Heart right ventricle (tissue), 16 donors: ENCODE results near the gene KL. TPM values are rescaled to one million over a fixed set of nuclear protein-coding genes. Genes with fewer than 3 reads are reported as not detected.

Experiments
- ATAC-seq, 8 donors: fragments of 200-7000 bp; cut with Tn5 transposase; one replicate each; pipeline ENCODE4 v1.9.1; 2020; ENCODE audit warnings: mild to moderate bottlenecking in 8 of 8, moderate library complexity in 8 of 8, moderate number of reproducible peaks in 1 of 8
- DNase-seq, 2 donors: peaks; one replicate each; pipeline ENCODE4 v3.0.0-alpha.2; 2020
- H3K27ac ChIP-seq, 10 donors: fragments of 200-600 bp; sonication (generic) in 2 of 10; one replicate each; pipeline versions ENCODE4 v1.5.0 to v1.8.0; 2020 to 2022; ENCODE audit warnings: mild to moderate bottlenecking in 3 of 10
- H3K27me3 ChIP-seq, 7 donors: fragments of 200-600 bp; one replicate each; pipeline ENCODE4 v1.8.0; 2021 to 2022; ENCODE audit warnings: mild to moderate bottlenecking in 2 of 7
- H3K36me3 ChIP-seq, 9 donors: fragments of 200-600 bp; sonication (generic) in 1 of 9; one replicate each; pipeline versions ENCODE4 v1.5.0 to v1.8.0; 2020 to 2022; ENCODE audit warnings: mild to moderate bottlenecking in 2 of 9
- H3K4me1 ChIP-seq, 9 donors: fragments of 200-600 bp; sonication (generic) in 1 of 9; one replicate each; pipeline versions ENCODE4 v1.5.0 to v1.8.0; 2020 to 2022; ENCODE audit warnings: mild to moderate bottlenecking in 4 of 9
- H3K4me3 ChIP-seq, 10 donors: fragments of 200-600 bp; sonication (generic) in 2 of 10; one replicate each; pipeline versions ENCODE4 v1.5.0 to v1.8.0; 2020 to 2022; ENCODE audit warnings: mild to moderate bottlenecking in 7 of 10, moderate library complexity in 2 of 10
- H3K9me3 ChIP-seq, 11 donors: fragments of 200-600 bp in 10 of 11; sonication (generic) in 2 of 11; one replicate each; pipeline versions ENCODE4 v1.5.0 to v1.8.0; 2013 to 2022; ENCODE audit warnings: mild to moderate bottlenecking in 2 of 11, control low read depth in 1 of 11, moderate library complexity in 1 of 11
- WGBS, 2 donors: extraction: QIAGEN DNeasy Blood & Tissue Kit; methylation state at CpG; one replicate each; pipeline ENCODE4 v1.1.7; 2013; ENCODE audit warnings: inconsistent platforms in 1 of 2; 5-methylcytosine and 5-hydroxymethylcytosine counted together
- intact Hi-C, 10 donors: fragments of 100-400 bp; cut with DNase I; formaldehyde crosslinking; loops; one replicate each; pipeline versions ENCODE4 v1.11.1 to v1.14.2; 2022
- polyA plus RNA-seq, 2 donors: library from polyadenylated mRNA; stranded (reverse); fragments of 200-250 nt; gene quantifications; one replicate each; pipeline ENCODE4 v1.2.3, GENCODE V29; 2013
- total RNA-seq, 10 donors: library from RNA; stranded (reverse); fragmentation: NEBNext Ultra II Directional in 3 of 10; extraction: Animal tissue kit (Norgen Biotek cat#: 25700) in 3 of 10; gene quantifications; one replicate each; pipeline versions ENCODE4 v1.2.1 to v1.2.4, GENCODE V29; 2021 to 2023
- TF ChIP-seq, protein P1 (sequence below), 9 donors: fragments of 200-600 bp; sonication (generic) in 2 of 9; IDR thresholded peaks; one replicate each; pipeline versions ENCODE4 v1.5.0 to v1.8.0; 2021 to 2022; ENCODE audit warnings: antibody characterized with exemption in 9 of 9, mild to moderate bottlenecking in 5 of 9, moderate library complexity in 1 of 9
- donor health status: Arrhythmogenic right ventricular cardiomyopathy.
- donor health status: ischemic (EF 13 %, LVEDD 7.1; RV severe dilation, severe dysfunction).
- donor health status: healthy with polysubstance abuse.
- donor health status: DM: no; HTN: yes; CAD: no.
- donor health status: DM: no; HTN: no; CAD: no.
- donor health status: ischemic (EF 25% LVEDD 6.9; RV normal size, moderate dysfunction).
- donor health status: ischemic (EF 25% LVEDD 5.7; RV mildly dilated, moderate dysfunction).
- donor health status: healthy.
- donor health status: DM: yes; HTN: yes; CAD: no.
- donor health status: Ischemic cardiomyopathy.
- donor health status: ischemic (EF 35%, LVEDD 5.7; RV mildly dilated, moderate dysfunction).
- donor health status: nonischemic (EF 11% LVEDD 7.7; RV severe dilation, severe dysfunction).
- donor health status: DM: yes; HTN: yes; CAD: no.
- donor health status: PGD.
- donor health status: ischemic (EF 29% LVEDD 5.4; RV normal size, mild dysfunction).
- donor health status: nonischemic (EF 23%, LVEDD 6.1; RV moderate dilation, normal function).

The KL gene
- total and polyA plus RNA-seq, 12 donors: 0.80 to 2.7 (median 1.3) TPM

DNA sequence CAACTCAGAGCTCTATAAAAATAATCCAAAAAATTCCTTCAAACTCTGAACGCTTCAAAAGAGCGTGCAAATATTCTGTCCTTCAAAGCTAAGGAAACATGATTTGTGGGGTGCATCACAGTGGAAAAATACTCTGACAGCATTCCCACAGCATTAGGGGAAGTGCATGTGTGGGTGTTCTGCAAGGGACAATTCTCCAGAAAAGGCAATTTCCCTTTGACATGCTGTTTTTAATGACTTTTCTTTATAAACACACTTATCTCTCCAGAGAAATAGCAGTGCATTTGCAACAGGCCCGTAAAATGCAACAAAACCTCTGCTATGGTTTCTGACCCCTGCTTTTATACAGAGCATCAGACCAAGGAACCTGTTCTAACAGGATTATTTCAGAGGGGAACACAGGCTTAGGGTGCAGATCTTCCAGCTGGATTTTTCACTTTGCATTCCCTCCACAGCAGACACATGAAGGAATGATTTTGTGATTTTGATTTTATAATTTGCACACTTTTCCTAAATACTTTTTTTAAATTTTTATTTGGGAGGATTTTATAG is 42.6 kb downstream of the KL start:
- peak overlapping the region in 2 of 10 donors; percentile 67 to 80 for H3K27ac ChIP-seq

DNA sequence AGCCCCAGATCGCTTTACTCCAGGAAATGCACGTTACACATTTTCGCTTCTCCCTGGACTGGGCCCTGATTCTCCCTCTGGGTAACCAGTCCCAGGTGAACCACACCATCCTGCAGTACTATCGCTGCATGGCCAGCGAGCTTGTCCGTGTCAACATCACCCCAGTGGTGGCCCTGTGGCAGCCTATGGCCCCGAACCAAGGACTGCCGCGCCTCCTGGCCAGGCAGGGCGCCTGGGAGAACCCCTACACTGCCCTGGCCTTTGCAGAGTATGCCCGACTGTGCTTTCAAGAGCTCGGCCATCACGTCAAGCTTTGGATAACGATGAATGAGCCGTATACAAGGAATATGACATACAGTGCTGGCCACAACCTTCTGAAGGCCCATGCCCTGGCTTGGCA is 44.6 kb downstream of the KL start:
- H3K36me3 ChIP-seq: peaks cover 0 to 8% (median 0%) of the 10 kb centered on the region in 9 donors
- DNase-seq: no peak
- WGBS, 2 donors: 95 to 98% methylated on average over 15 of the region's 15 CpGs
- ATAC-seq: no peak
- H3K27ac ChIP-seq: no peak overlapping the region
- TF ChIP-seq, protein P1, sequence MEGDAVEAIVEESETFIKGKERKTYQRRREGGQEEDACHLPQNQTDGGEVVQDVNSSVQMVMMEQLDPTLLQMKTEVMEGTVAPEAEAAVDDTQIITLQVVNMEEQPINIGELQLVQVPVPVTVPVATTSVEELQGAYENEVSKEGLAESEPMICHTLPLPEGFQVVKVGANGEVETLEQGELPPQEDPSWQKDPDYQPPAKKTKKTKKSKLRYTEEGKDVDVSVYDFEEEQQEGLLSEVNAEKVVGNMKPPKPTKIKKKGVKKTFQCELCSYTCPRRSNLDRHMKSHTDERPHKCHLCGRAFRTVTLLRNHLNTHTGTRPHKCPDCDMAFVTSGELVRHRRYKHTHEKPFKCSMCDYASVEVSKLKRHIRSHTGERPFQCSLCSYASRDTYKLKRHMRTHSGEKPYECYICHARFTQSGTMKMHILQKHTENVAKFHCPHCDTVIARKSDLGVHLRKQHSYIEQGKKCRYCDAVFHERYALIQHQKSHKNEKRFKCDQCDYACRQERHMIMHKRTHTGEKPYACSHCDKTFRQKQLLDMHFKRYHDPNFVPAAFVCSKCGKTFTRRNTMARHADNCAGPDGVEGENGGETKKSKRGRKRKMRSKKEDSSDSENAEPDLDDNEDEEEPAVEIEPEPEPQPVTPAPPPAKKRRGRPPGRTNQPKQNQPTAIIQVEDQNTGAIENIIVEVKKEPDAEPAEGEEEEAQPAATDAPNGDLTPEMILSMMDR (IDR thresholded peaks at IDR 0.05): no peak
- H3K9me3 ChIP-seq: no peaks in the 10 kb centered on the region
- H3K4me3 ChIP-seq: no peak overlapping the region
- intact Hi-C loops: no loop called here
- no peaks in the 10 kb centered on the region for H3K27me3 ChIP-seq
- peaks cover 0 to 28% (median 21%) of the 10 kb centered on the region in 9 donors for H3K4me1 ChIP-seq

More for the DNA sequence above, 42.6 kb downstream of the KL start:
- Histone ChIP-seq H3K4me1 (peaks cover 0 to 28% (median 21%) of the 10 kb centered on the region in 9 donors), H3K36me3 (peaks cover 0 to 5% (median 0%) of the 10 kb centered on the region in 9 donors), H3K9me3 (no peaks in the 10 kb centered on the region), H3K4me3 (no peak overlapping the region), H3K27me3 (no peaks in the 10 kb centered on the region)
- intact Hi-C loops: loop anchor here in 1 of 10 donors (1.0 kb wide), 1 partner anchor 44 kb away; no protein-coding TSS in a partner anchor
- WGBS, 2 donors: 55 to 66% methylated on average over 3 of the region's 3 CpGs
- no peak for DNase-seq
- TF ChIP-seq, protein P1 (IDR thresholded peaks at IDR 0.05): no peak
- peak in 1 of 8 donors; percentile 43 for ATAC-seq

DNA sequence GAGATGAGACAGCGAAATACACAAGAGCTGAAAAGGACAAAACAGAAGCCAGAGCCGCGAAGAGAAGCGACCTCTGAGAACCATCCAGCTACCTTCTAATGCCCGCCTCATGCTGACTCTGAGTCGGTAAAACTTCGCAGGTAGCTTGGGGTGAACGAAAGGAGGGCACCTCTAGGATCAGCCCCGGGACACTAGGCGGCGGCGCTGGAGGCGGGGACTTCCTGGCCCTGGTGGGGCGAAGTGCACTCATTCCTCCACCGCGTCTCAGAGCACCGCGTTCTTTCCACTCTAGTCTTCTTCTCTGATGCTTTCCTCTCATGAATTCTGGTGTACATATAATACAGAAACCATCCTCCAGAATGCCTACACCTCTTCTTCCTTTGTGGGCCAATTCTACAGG is 50.1 kb downstream of the KL start:
- DNase-seq: no peak
- H3K9me3 ChIP-seq: no peaks in the 10 kb centered on the region
- intact Hi-C loops: no loop called here
- no peak for ATAC-seq
- H3K27me3 ChIP-seq: no peaks in the 10 kb centered on the region
- H3K36me3 ChIP-seq: peaks cover 0 to 14% (median 0%) of the 10 kb centered on the region in 9 donors
- no peak overlapping the region for H3K27ac ChIP-seq
- TF ChIP-seq, protein P1 (IDR thresholded peaks at IDR 0.05): no peak
- H3K4me1 ChIP-seq: no peaks in the 10 kb centered on the region
- WGBS, 2 donors: 97% methylated on average over 18 of the region's 18 CpGs
- H3K4me3 ChIP-seq: no peak overlapping the region

DNA sequence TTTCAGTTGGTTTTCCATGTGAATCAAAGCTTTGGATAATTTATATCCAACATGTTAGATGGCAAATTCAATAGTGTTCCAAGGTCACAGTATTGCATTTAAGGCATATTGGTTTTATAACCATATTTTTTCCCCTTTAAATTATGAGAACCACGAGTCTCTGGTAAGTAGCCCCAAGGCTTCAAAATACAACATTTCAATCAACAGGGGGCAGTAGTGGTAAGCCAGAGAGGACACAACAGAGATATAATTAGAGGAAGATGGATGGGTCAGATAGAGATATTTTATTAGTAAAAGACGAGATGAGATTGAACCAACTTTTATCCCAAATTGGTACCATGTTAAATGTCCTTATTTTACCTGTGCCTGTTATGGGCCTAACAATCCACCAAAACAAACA is 53.1 kb downstream of the KL start:
- no peak overlapping the region for H3K27ac ChIP-seq
- H3K36me3 ChIP-seq: peaks cover 0 to 12% (median 0%) of the 10 kb centered on the region in 9 donors
- H3K4me1 ChIP-seq: no peaks in the 10 kb centered on the region
- TF ChIP-seq, protein P1 (IDR thresholded peaks at IDR 0.05): peak in 7 of 9 donors; percentile 17 to 43 (median 37)
- no peak for DNase-seq
- no peak overlapping the region for H3K4me3 ChIP-seq
- WGBS, 2 donors: 77 to 88% methylated on average over 2 of the region's 2 CpGs
- no peak for ATAC-seq
- H3K9me3 ChIP-seq: no peaks in the 10 kb centered on the region
- no peaks in the 10 kb centered on the region for H3K27me3 ChIP-seq
- intact Hi-C loops: no loop called here
